HEK293T (cell line): ENCODE data around the gene KRT3.

Experiments used
- FOXK2 ChIP-seq: fragments of 450-650 bp; IDR thresholded peaks from 2 replicates; pipeline ENCODE4 v1.6.1; 2016; ENCODE audit warnings: mild to moderate bottlenecking
- FOXM1 ChIP-seq: fragments of 450-650 bp; IDR thresholded peaks from 2 replicates; pipeline ENCODE4 v1.6.1; 2017; ENCODE audit warnings: mild to moderate bottlenecking, borderline replicate concordance

- TF ChIP-seq FOXK2 (no peak), FOXM1 (no peak)
Measured at GRCh38 chr12:52748578-52748977, 47.3 kb downstream of the KRT3 start.
